ENCODE results near the gene STX8.

Gene STX8

GRCh38 chr17:9371019-9371418 is 204.6 kb downstream of the STX8 start:
- H3K27ac ChIP-seq = no peak overlapping the region
- TF ChIP-seq ZFX (IDR thresholded peaks at IDR 0.05; ENCODE audit: borderline replicate concordance) (no peak), CTCF (IDR thresholded peaks at IDR 0.05) (no peak)

- H3K27ac ChIP-seq = no peak overlapping the region
Measured at GRCh38 chr17:9370467-9370866, 205.2 kb downstream of the STX8 start.

GRCh38 chr17:9368631-9369030 is 207.0 kb downstream of the STX8 start:
- no peak overlapping the region for H3K27ac ChIP-seq
- TF ChIP-seq CTCF (IDR thresholded peaks at IDR 0.05) (no peak), ZFX (IDR thresholded peaks at IDR 0.05; ENCODE audit: borderline replicate concordance) (no peak)

More at GRCh38 chr17:9370467-9370866, 205.2 kb downstream of the STX8 start:
- TF ChIP-seq ZFX (IDR thresholded peaks at IDR 0.05; ENCODE audit: borderline replicate concordance) (no peak), CTCF (IDR thresholded peaks at IDR 0.05) (no peak)

- TF ChIP-seq CTCF (IDR thresholded peaks at IDR 0.05) (no peak), ZFX (IDR thresholded peaks at IDR 0.05; ENCODE audit: borderline replicate concordance) (no peak)
- H3K27ac ChIP-seq = no peak overlapping the region
Measured at GRCh38 chr17:9367156-9367555, 208.5 kb downstream of the STX8 start.

- TF ChIP-seq CTCF (IDR thresholded peaks at IDR 0.05) = no peak
- TF ChIP-seq ZFX (IDR thresholded peaks at IDR 0.05; ENCODE audit: borderline replicate concordance) = no peak
- H3K27ac ChIP-seq = no peak overlapping the region
Measured at GRCh38 chr17:9364837-9365430, 210.7 kb downstream of the STX8 start.

GRCh38 chr17:9363440-9364350 is 211.9 kb downstream of the STX8 start:
- H3K27ac ChIP-seq = no peak overlapping the region
- TF ChIP-seq ZFX (IDR thresholded peaks at IDR 0.05; ENCODE audit: borderline replicate concordance) (no peak), CTCF (IDR thresholded peaks at IDR 0.05) (no peak)

All from 22Rv1 (cell line).